NCI-H2081 treated with DMSO at 0.1 percent for 48 hours (cell line): Measurements from ENCODE around the gene PITPNB.

Source experiments
- DNase-seq: peaks from one replicate; lab custom pipeline; 2025; lab: John Stamatoyannopoulos, UW

Gene PITPNB

GRCh38 chr22:27919942-27920755, 1.1 kb upstream of the PITPNB start:
- no peak for DNase-seq

- DNase-seq: no peak
Observed at GRCh38 chr22:27918341-27919221, 475 bp downstream of the PITPNB start.

- no peak for DNase-seq
Observed at GRCh38 chr22:27915986-27916385, 3.1 kb downstream of the PITPNB start.

GRCh38 chr22:27913162-27913741, 5.8 kb downstream of the PITPNB start:
- no peak for DNase-seq

- DNase-seq: no peak
Observed at GRCh38 chr22:27912101-27912500, 7.0 kb downstream of the PITPNB start.

GRCh38 chr22:27911330-27911729, 7.7 kb downstream of the PITPNB start:
- DNase-seq: no peak

GRCh38 chr22:27906241-27906640, 12.8 kb downstream of the PITPNB start:
- no peak for DNase-seq

GRCh38 chr22:27905653-27906052, 13.4 kb downstream of the PITPNB start:
- no peak for DNase-seq

- DNase-seq: no peak
Observed at GRCh38 chr22:27903805-27904473, 15.1 kb downstream of the PITPNB start.

- no peak for DNase-seq
Observed at GRCh38 chr22:27900153-27900552, 18.9 kb downstream of the PITPNB start.

GRCh38 chr22:27896245-27896644, 22.8 kb downstream of the PITPNB start:
- DNase-seq: no peak

- DNase-seq: no peak
Observed at GRCh38 chr22:27895600-27895999, 23.5 kb downstream of the PITPNB start.

- DNase-seq: no peak
Observed at GRCh38 chr22:27892811-27893210, 26.2 kb downstream of the PITPNB start.

GRCh38 chr22:27892064-27892463, 27.0 kb downstream of the PITPNB start:
- no peak for DNase-seq

GRCh38 chr22:27888310-27888709, 30.7 kb downstream of the PITPNB start:
- DNase-seq: no peak

- DNase-seq: no peak
Observed at GRCh38 chr22:27886843-27887151, 32.3 kb downstream of the PITPNB start.

GRCh38 chr22:27885977-27886842, 32.8 kb downstream of the PITPNB start:
- no peak for DNase-seq

GRCh38 chr22:27883656-27884350, 35.3 kb downstream of the PITPNB start:
- no peak for DNase-seq

GRCh38 chr22:27882507-27883290, 36.4 kb downstream of the PITPNB start:
- no peak for DNase-seq

GRCh38 chr22:27881421-27881820, 37.6 kb downstream of the PITPNB start:
- DNase-seq: no peak
